DND-41 (cell line): ENCODE measurements around the gene SVBP.

ENCODE experiments used
- ATAC-seq: fragments of 200-7000 bp; cut with Tn5 transposase; 3 replicates; pipeline ENCODE4 v1.9.1; 2021; ENCODE audit warnings: low read depth; ENCODE audit not compliant: insufficient read depth
- DNase-seq: peaks from one replicate; pipeline ENCODE4 v3.0.0-alpha.2; 2020
- H2AFZ ChIP-seq: 2 replicates; pipeline ENCODE4 v1.6.0; 2012; ENCODE audit warnings: low read depth, low read length
- H3K27ac ChIP-seq: 2 replicates; pipeline ENCODE4 v1.5.1; 2012; ENCODE audit warnings: low read length, inconsistent platforms
- H3K27me3 ChIP-seq: fragments of 200-600 bp; sonication (generic); 2 replicates; pipeline ENCODE4 v1.6.0; 2012; ENCODE audit warnings: low read length, mild to moderate bottlenecking, inconsistent platforms; ENCODE audit not compliant: insufficient read depth, poor library complexity
- H3K36me3 ChIP-seq: 2 replicates; pipeline ENCODE4 v1.5.1; 2012; ENCODE audit warnings: low read length, inconsistent platforms; ENCODE audit not compliant: insufficient read depth
- H3K4me1 ChIP-seq: 2 replicates; pipeline ENCODE4 v1.5.1; 2012; ENCODE audit warnings: mild to moderate bottlenecking, low read length; ENCODE audit not compliant: insufficient read depth
- H3K4me2 ChIP-seq: 2 replicates; pipeline ENCODE4 v1.6.0; 2012; ENCODE audit warnings: mild to moderate bottlenecking, moderate library complexity, low read length, inconsistent platforms; ENCODE audit not compliant: insufficient read depth
- H3K4me3 ChIP-seq, 2 experiments: fragments of 200-600 bp in 1 of 2; shearing (Covaris generic) in 1 of 2; 2 replicates each; pipeline ENCODE4 v1.5.1; 2012 to 2016; ENCODE audit warnings: inconsistent platforms in 2 of 2, low read length in 2 of 2, mild to moderate bottlenecking in 2 of 2, low read depth in 1 of 2, moderate library complexity in 1 of 2
- H3K79me2 ChIP-seq: 2 replicates; pipeline ENCODE4 v1.6.0; 2012; ENCODE audit warnings: low read length, inconsistent platforms; ENCODE audit not compliant: insufficient read depth
- H3K9ac ChIP-seq: 2 replicates; pipeline ENCODE4 v1.6.0; 2012; ENCODE audit warnings: low read depth, mild to moderate bottlenecking, inconsistent platforms, low read length, moderate library complexity
- H3K9me3 ChIP-seq: 2 replicates; pipeline ENCODE4 v1.5.1; 2012; ENCODE audit warnings: low read length, moderate library complexity, mild to moderate bottlenecking, inconsistent platforms; ENCODE audit not compliant: insufficient read depth, severe bottlenecking
- H4K20me1 ChIP-seq: 2 replicates; pipeline ENCODE4 v1.6.0; 2012; ENCODE audit warnings: low read length; ENCODE audit not compliant: insufficient read depth
- EZH2 ChIP-seq: IDR thresholded peaks from 3 replicates; pipeline ENCODE4 v1.6.1; 2012; ENCODE audit warnings: borderline replicate concordance, low read depth, mild to moderate bottlenecking, moderate library complexity, low read length, inconsistent platforms; ENCODE audit not compliant: severe bottlenecking
- TF ChIP-seq, protein P1 (sequence below): IDR thresholded peaks from 2 replicates; pipeline ENCODE4 v1.5.1; 2012; ENCODE audit warnings: borderline replicate concordance, low read length, moderate library complexity, mild to moderate bottlenecking; ENCODE audit not compliant: poor library complexity, severe bottlenecking; ENCODE audit errors: extremely low read depth

The SVBP gene

DNA sequence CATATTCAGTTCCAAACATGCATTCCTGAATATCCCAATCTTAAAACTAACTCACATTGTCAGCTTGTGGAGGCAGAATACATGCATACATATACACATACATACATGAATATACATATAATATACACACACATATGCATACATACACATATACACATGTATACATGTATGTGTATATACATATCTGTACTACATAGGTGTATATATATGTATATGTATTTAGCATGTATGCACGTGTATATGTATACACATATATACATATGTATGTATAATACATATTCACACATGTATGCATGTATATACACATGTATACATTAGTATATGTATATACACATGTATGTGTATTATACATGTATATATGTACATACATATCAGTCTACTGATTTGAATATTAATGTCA is 28.0 kb upstream of the SVBP start:
- Histone ChIP-seq H3K9ac (no peak overlapping the region), H4K20me1 (no peaks in the 10 kb centered on the region), H3K9me3 (no peaks in the 10 kb centered on the region), H3K36me3 (peaks cover 11% of the 10 kb centered on the region), H3K4me3 (no peak overlapping the region), H3K4me2 (peak overlapping the region; percentile 90; the same call in 1 of the 2 replicates), H3K4me1 (peaks cover 37% of the 10 kb centered on the region), H2AFZ (no peak overlapping the region), H3K27me3 (no peaks in the 10 kb centered on the region), H3K79me2 (peaks cover 20% of the 10 kb centered on the region), H3K27ac (no peak overlapping the region)
- TF ChIP-seq EZH2, result no peak
- TF ChIP-seq, protein P1, sequence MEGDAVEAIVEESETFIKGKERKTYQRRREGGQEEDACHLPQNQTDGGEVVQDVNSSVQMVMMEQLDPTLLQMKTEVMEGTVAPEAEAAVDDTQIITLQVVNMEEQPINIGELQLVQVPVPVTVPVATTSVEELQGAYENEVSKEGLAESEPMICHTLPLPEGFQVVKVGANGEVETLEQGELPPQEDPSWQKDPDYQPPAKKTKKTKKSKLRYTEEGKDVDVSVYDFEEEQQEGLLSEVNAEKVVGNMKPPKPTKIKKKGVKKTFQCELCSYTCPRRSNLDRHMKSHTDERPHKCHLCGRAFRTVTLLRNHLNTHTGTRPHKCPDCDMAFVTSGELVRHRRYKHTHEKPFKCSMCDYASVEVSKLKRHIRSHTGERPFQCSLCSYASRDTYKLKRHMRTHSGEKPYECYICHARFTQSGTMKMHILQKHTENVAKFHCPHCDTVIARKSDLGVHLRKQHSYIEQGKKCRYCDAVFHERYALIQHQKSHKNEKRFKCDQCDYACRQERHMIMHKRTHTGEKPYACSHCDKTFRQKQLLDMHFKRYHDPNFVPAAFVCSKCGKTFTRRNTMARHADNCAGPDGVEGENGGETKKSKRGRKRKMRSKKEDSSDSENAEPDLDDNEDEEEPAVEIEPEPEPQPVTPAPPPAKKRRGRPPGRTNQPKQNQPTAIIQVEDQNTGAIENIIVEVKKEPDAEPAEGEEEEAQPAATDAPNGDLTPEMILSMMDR, result no peak
- ATAC-seq (no peak), DNase-seq (no peak)

DNA sequence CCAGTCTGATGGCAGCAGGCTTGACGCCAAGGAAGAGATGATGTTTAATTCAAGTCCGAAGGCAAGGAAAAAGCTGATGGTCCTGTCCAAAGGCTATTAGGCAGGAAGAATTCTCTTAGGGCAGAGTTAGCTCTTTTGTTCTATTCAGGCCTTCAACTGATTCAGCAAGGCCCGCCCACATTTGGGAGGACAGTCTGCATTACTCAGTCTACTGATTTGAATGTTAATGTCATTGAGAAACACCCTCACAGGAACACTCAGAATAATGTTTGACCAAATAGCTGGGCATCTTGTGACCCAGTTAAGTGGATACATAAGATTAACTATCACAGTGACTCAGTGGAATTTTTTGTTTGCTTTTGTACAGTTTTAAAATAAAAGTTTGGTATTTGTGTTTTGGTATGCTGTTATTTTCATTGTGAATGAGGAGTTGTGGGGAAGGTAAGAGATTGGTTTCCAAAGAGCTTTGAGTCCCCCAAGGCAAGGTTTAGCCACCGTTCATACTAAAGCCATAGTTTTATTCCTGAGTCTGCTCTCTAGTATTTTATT is 27.5 kb upstream of the SVBP start:
- Histone ChIP-seq H3K27me3 (no peaks in the 10 kb centered on the region), H3K9ac (no peak overlapping the region), H3K9me3 (no peaks in the 10 kb centered on the region), H3K79me2 (peaks cover 17% of the 10 kb centered on the region), H4K20me1 (no peaks in the 10 kb centered on the region), H3K4me1 (peaks cover 37% of the 10 kb centered on the region), H3K36me3 (peaks cover 6% of the 10 kb centered on the region), H3K4me2 (no peak overlapping the region), H3K4me3 (no peak overlapping the region), H3K27ac (no peak overlapping the region), H2AFZ (no peak overlapping the region)
- ATAC-seq (no peak), DNase-seq (no peak)
- TF ChIP-seq, protein P1, result no peak
- no peak for TF ChIP-seq EZH2

DNA sequence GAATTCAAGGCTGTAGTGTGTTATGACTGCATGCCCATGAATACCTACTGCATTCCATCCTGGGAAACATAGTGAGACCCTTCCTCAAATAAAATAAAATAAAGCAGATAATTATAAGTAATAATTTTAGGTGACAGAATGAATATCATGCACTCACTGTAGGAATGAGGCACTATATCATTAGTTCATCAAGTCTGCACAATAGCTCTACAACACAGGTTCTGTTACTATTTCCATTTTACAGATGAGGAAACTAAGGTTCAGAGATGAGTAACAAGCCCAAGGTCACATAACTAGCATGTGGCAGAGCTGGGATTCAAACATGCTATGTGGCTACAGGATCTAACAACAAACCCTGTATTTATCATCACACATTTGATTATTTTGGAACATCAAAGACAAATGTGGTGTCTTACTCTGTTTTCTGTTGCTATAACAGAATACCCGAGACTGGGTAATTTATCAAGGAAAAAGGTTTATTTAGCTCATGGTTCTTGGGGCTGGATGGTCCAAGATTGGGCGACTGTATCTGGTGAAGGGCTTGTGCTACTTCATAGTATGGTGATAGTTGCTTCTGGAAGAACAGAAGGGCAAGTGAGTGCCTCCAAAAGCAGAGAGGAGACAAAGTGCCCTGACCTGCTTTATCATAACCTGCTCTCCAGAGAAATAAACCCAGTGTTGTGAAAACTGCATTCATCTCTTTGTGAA is 24.4 kb upstream of the SVBP start:
- Histone ChIP-seq H3K4me1 (peaks cover 12% of the 10 kb centered on the region; the same call in 1 of the 2 replicates), H4K20me1 (no peaks in the 10 kb centered on the region), H3K9me3 (no peaks in the 10 kb centered on the region), H3K4me3 (no peak overlapping the region), H3K9ac (no peak overlapping the region), H3K4me2 (no peak overlapping the region), H2AFZ (no peak overlapping the region), H3K36me3 (no peaks in the 10 kb centered on the region), H3K79me2 (peaks cover 2% of the 10 kb centered on the region), H3K27ac (no peak overlapping the region), H3K27me3 (no peaks in the 10 kb centered on the region)
- no peak for ATAC-seq
- DNase-seq, result no peak
- TF ChIP-seq, protein P1, result no peak
- TF ChIP-seq EZH2, result no peak
